ENCODE results near the gene C3orf33. TPM values are rescaled to one million over a fixed set of nuclear protein-coding genes. Genes with fewer than 3 reads are reported as not detected.

The C3orf33 gene
- total and polyA plus RNA-seq, 2 of the 8 experiments (the other 6 are each of a cell fraction or from before 2014, with no cell fraction given) = 3.4 to 4.5 TPM

DNA sequence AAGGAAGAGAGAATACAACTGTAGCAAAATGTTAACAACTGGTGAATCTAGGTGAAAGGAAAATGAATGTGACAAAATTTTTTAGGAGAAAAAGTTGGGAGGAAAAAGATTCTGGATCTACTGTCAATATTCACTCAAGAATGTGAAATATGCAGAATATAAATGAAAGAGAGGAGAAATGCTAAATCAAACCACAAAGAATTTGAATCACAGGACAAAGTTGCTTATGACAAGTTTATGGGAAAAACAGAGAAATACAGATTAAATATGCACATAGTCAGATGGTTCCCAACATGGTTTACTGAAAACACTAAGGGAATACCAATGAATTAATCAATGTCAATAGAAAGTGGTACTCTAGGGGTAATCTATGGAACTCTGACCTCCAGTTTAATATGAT is 27.6 kb downstream of the C3orf33 start:
- H2BK5ac ChIP-seq (ENCODE audit: low read depth, low read length) = no peak overlapping the region
- H3K27me3 ChIP-seq (replicated peaks in 1 of 4; ENCODE audit: control insufficient read depth in 3 of 4, extremely low read depth in 1 of 4, insufficient read depth in 3 of 4, low read length in 3 of 4) = no peaks in the 10 kb centered on the region
- H3K23me2 ChIP-seq (ENCODE audit: low read depth, low read length) = no peaks in the 10 kb centered on the region
- H4K20me1 ChIP-seq (replicated peaks in 1 of 2; ENCODE audit: control insufficient read depth in 1 of 2, insufficient read depth in 2 of 2, low read length in 2 of 2) = no peaks in the 10 kb centered on the region
- H3K27ac ChIP-seq (ENCODE audit: low read depth, low read length) = no peak overlapping the region
- ChIA-PET CTCF (ENCODE audit: partially characterized antibody) (no interaction called here), POLR2A (ENCODE audit: partially characterized antibody) (no interaction called here)
- H3K4me1 ChIP-seq (replicated peaks in 1 of 4; ENCODE audit: control insufficient read depth in 3 of 4, insufficient read depth in 4 of 4, low read length in 3 of 4) = no peaks in the 10 kb centered on the region
- no peak overlapping the region for H2BK15ac ChIP-seq (ENCODE audit: low read length)
- no peak overlapping the region for H3K4ac ChIP-seq (replicated peaks; ENCODE audit: insufficient read length, low read depth, low read length)
- DNase-seq (ENCODE audit: low read depth in 1 of 2, low spot score in 2 of 2) (no peak), FAIRE-seq (no peak)
- H3K36me3 ChIP-seq (ENCODE audit: control insufficient read depth in 2 of 4, insufficient read depth in 4 of 4, low read length in 3 of 4) = no peaks in the 10 kb centered on the region; a peak in 1 of 8 replicates
- H3K9ac ChIP-seq (replicated peaks in 1 of 4; ENCODE audit: extremely low read depth in 1 of 4, low read depth in 3 of 4, low read length in 3 of 4) = no peak overlapping the region
- H3K4me2 ChIP-seq (ENCODE audit: insufficient read depth in 1 of 2, low read depth in 2 of 2, low read length in 2 of 2) = no peak overlapping the region
- H3K4me3 ChIP-seq (ENCODE audit: extremely low read depth in 1 of 4, insufficient read depth in 2 of 4, low read depth in 3 of 4, low read length in 4 of 4) = no peak overlapping the region
- no peak overlapping the region for H3K56ac ChIP-seq (replicated peaks; ENCODE audit: insufficient read length, low read depth, low read length)
- no peak overlapping the region for H4K5ac ChIP-seq (ENCODE audit: insufficient read length, low read depth, low read length)
- no peaks in the 10 kb centered on the region for H3K79me2 ChIP-seq (ENCODE audit: control insufficient read depth in 1 of 2, insufficient read depth in 2 of 2, low read length in 2 of 2)
- H2BK12ac ChIP-seq (ENCODE audit: low read depth, low read length) = no peak overlapping the region
- H2AFZ ChIP-seq (ENCODE audit: low read length) = no peak overlapping the region
- no peak overlapping the region for H4K91ac ChIP-seq (replicated peaks; ENCODE audit: insufficient read length, low read length)
- H3K79me1 ChIP-seq (ENCODE audit: low read depth, low read length) = no peaks in the 10 kb centered on the region
- H2BK20ac ChIP-seq (ENCODE audit: low read length) = no peak overlapping the region
- H3K18ac ChIP-seq (ENCODE audit: extremely low read depth, low read length) = no peak overlapping the region
- no peak overlapping the region for H3K23ac ChIP-seq (ENCODE audit: insufficient read length)
- no peak overlapping the region for H4K8ac ChIP-seq (ENCODE audit: extremely low read depth, insufficient read depth, low read length)
- H2BK120ac ChIP-seq (replicated peaks; ENCODE audit: low read depth, low read length) = no peak overlapping the region
- no peaks in the 10 kb centered on the region for H3K9me3 ChIP-seq (ENCODE audit: insufficient read depth in 2 of 2, low read depth in 1 of 2, low read length in 1 of 2)
- no peak overlapping the region for H3K14ac ChIP-seq (ENCODE audit: insufficient read length)
- no peak overlapping the region for H2AK5ac ChIP-seq (ENCODE audit: low read depth, low read length)
- TF ChIP-seq RNF2 (IDR thresholded peaks at IDR 0.05; ENCODE audit: borderline replicate concordance, low read depth, low read length, missing control alignments, poor library complexity, severe bottlenecking) (no peak), SIX5 (IDR thresholded peaks at IDR 0.05; ENCODE audit: low read depth, low read length) (no peak), ATF3 (IDR thresholded peaks at IDR 0.05; ENCODE audit: insufficient read depth, low read depth, low read length) (no peak), FOSL1 (IDR thresholded peaks at IDR 0.05; ENCODE audit: insufficient read depth, low read depth, low read length) (no peak), SAP30 (IDR thresholded peaks at IDR 0.05; ENCODE audit: insufficient read depth, insufficient replicate concordance, low read length) (no peak), SP2 (IDR thresholded peaks at IDR 0.05; ENCODE audit: low read length) (no peak), KDM4A (IDR thresholded peaks at IDR 0.05; ENCODE audit: low read depth, low read length, severe bottlenecking) (no peak), SIN3A (conservative IDR thresholded peaks at IDR 0.05 in 1 of 2, IDR thresholded peaks at IDR 0.05 in 1 of 2; ENCODE audit: low read depth in 1 of 2, low read length in 2 of 2) (no peak), HDAC2 (IDR thresholded peaks at IDR 0.05; ENCODE audit: borderline replicate concordance in 1 of 2, low read depth in 2 of 2, low read length in 2 of 2) (no peak), POLR2A (IDR thresholded peaks at IDR 0.05; ENCODE audit: control extremely low read depth in 1 of 2, low read depth in 2 of 2, low read length in 2 of 2) (no peak), SIRT6 (IDR thresholded peaks at IDR 0.05; ENCODE audit: low read length) (no peak), KDM1A (IDR thresholded peaks at IDR 0.05; ENCODE audit: borderline replicate concordance, low read length) (no peak)
- TF ChIP-seq, protein P1, sequence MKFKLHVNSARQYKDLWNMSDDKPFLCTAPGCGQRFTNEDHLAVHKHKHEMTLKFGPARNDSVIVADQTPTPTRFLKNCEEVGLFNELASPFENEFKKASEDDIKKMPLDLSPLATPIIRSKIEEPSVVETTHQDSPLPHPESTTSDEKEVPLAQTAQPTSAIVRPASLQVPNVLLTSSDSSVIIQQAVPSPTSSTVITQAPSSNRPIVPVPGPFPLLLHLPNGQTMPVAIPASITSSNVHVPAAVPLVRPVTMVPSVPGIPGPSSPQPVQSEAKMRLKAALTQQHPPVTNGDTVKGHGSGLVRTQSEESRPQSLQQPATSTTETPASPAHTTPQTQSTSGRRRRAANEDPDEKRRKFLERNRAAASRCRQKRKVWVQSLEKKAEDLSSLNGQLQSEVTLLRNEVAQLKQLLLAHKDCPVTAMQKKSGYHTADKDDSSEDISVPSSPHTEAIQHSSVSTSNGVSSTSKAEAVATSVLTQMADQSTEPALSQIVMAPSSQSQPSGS (IDR thresholded peaks at IDR 0.05; ENCODE audit: low read length) = no peak

Measured in H1 (cell line).